Astrocyte (in vitro differentiated cells and primary cell): Measurements from ENCODE around the gene ALB.

Source experiments
- EZH2 ChIP-seq: IDR thresholded peaks from 2 replicates; pipeline ENCODE4 v1.6.1; 2012; ENCODE audit warnings: mild to moderate bottlenecking, low read length, inconsistent platforms; ENCODE audit not compliant: insufficient read depth
- TF ChIP-seq, protein P1 (sequence below): IDR thresholded peaks from 2 replicates; pipeline ENCODE4 v1.5.1; 2011; ENCODE audit warnings: low read depth, mild to moderate bottlenecking, inconsistent platforms, low read length, moderate library complexity; ENCODE audit not compliant: insufficient read depth

DNA sequence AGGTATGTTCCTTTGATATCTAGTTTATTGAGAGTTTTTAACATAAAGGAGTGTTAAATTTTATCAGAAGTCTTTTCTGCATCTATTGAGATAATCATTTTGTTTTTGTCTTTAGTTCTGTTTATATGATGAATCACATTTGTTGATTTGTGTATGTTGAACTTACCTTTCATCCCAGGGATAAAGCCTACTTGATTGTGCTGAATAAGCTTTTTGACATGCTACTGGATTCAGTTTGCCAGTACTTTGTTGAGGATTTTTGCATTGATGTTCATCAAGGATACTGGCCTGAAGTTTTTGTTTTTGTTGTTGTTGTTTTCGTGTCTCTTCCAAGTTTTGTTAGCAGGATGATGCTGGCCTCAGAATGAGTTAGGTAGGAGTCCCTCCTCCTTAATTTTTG, 66.6 kb downstream of the ALB start:
- TF ChIP-seq EZH2: no peak
- TF ChIP-seq, protein P1, sequence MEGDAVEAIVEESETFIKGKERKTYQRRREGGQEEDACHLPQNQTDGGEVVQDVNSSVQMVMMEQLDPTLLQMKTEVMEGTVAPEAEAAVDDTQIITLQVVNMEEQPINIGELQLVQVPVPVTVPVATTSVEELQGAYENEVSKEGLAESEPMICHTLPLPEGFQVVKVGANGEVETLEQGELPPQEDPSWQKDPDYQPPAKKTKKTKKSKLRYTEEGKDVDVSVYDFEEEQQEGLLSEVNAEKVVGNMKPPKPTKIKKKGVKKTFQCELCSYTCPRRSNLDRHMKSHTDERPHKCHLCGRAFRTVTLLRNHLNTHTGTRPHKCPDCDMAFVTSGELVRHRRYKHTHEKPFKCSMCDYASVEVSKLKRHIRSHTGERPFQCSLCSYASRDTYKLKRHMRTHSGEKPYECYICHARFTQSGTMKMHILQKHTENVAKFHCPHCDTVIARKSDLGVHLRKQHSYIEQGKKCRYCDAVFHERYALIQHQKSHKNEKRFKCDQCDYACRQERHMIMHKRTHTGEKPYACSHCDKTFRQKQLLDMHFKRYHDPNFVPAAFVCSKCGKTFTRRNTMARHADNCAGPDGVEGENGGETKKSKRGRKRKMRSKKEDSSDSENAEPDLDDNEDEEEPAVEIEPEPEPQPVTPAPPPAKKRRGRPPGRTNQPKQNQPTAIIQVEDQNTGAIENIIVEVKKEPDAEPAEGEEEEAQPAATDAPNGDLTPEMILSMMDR: no peak
